GM12878 (cell line): ENCODE measurements around the gene PDE11A. TPM values are rescaled to one million over a fixed set of nuclear protein-coding genes. Genes with fewer than 3 reads are reported as not detected.

Experiments
- ATAC-seq: fragments of 200-7000 bp; cut with Tn5 transposase; 3 replicates; pipeline ENCODE4 v1.9.1; 2020; ENCODE audit warnings: mild to moderate bottlenecking, moderate library complexity
- BruUV-seq: library from RNA; stranded (reverse); fragments of 400-500 nt; replicated peaks from 2 replicates; lab custom pipeline; 2021; lab: Mats Ljungman, UMichigan
- CTCF ChIA-PET: fragments of 300-600 bp; sonication (Branson Sonifier 250); formaldehyde crosslinking; extraction: SDS; loops from one replicate; lab custom pipeline; 2021; ENCODE audit warnings: inconsistent platforms; lab: Yijun Ruan, JAX
- POLR2A ChIA-PET: fragments of 350-600 bp; formaldehyde crosslinking; extraction: SDS; loops from one replicate; lab custom pipeline; 2021; ENCODE audit warnings: inconsistent platforms; lab: Charles Lee
- RAD21 ChIA-PET: fragments of 300-600 bp; sonication (Branson Sonifier 250); formaldehyde crosslinking; loops from one replicate; lab custom pipeline; 2023; ENCODE audit warnings: antibody characterized with exemption; ENCODE audit not compliant: unreplicated experiment; lab: Charles Lee
- SMC1A ChIA-PET: fragments of 300-600 bp; sonication (Branson Sonifier 250); formaldehyde crosslinking; loops from one replicate; lab custom pipeline; 2023; ENCODE audit not compliant: unreplicated experiment, uncharacterized antibody; lab: Charles Lee
- DNase-seq: peaks from one replicate; pipeline ENCODE4 v3.0.0-alpha.2; 2011; ENCODE audit warnings: low read depth, low spot score
- FAIRE-seq: peaks from 3 replicates; lab custom pipeline; 2011; peaks lifted over from hg19 to GRCh38; lab: Jason Lieb, UNC
- H2AFZ ChIP-seq: 2 replicates; pipeline ENCODE4 v1.6.0; 2011; ENCODE audit warnings: low read depth, low read length, control low read depth; ENCODE audit not compliant: control insufficient read depth
- H3K27ac ChIP-seq: 2 replicates; pipeline ENCODE4 v1.5.1; 2011; ENCODE audit warnings: control low read depth; ENCODE audit not compliant: control insufficient read depth, insufficient read depth
- H3K27me3 ChIP-seq, 2 experiments: replicated peaks in 1 of 2; 2 replicates each; pipeline versions ENCODE4 v1.6.0 to v1.6.1; 2011; ENCODE audit warnings: low read length in 1 of 2; ENCODE audit not compliant: control insufficient read depth in 2 of 2, insufficient read depth in 2 of 2
- H3K36me3 ChIP-seq, 2 experiments: 2 replicates each; pipeline ENCODE4 v1.5.1; 2011; ENCODE audit warnings: low read length in 1 of 2; ENCODE audit not compliant: control insufficient read depth in 2 of 2, insufficient read depth in 2 of 2
- H3K4me1 ChIP-seq: 2 replicates; pipeline ENCODE4 v1.6.1; 2011; ENCODE audit warnings: mild to moderate bottlenecking, low read length, moderate library complexity, mixed read lengths; ENCODE audit not compliant: control insufficient read depth, insufficient read depth
- H3K4me2 ChIP-seq: 2 replicates; pipeline ENCODE4 v1.6.0; 2011; ENCODE audit warnings: control low read depth; ENCODE audit not compliant: control insufficient read depth, insufficient read depth
- H3K4me3 ChIP-seq: fragments of 200-600 bp; sonication (generic); 2 replicates; pipeline ENCODE4 v1.5.1; 2016
- H3K79me2 ChIP-seq: 2 replicates; pipeline ENCODE4 v1.6.0; 2011; ENCODE audit warnings: low read length; ENCODE audit not compliant: control insufficient read depth, insufficient read depth
- H3K9ac ChIP-seq: 2 replicates; pipeline ENCODE4 v1.8.0; 2011; ENCODE audit warnings: low read length, control low read depth, mixed read lengths; ENCODE audit not compliant: control insufficient read depth, insufficient read depth
- H3K9me3 ChIP-seq: replicated peaks from 3 replicates; pipeline ENCODE4 v1.5.1; 2011; ENCODE audit warnings: mild to moderate bottlenecking, low read length; ENCODE audit not compliant: control insufficient read depth, insufficient read depth
- H4K20me1 ChIP-seq: 2 replicates; pipeline ENCODE4 v1.6.0; 2011; ENCODE audit not compliant: control insufficient read depth, insufficient read depth
- ATF7 ChIP-seq: fragments of 450-650 bp; IDR thresholded peaks from 2 replicates; pipeline ENCODE4 v1.6.1; 2016; ENCODE audit warnings: low read depth, mild to moderate bottlenecking
- BMI1 ChIP-seq: fragments of 450-650 bp; IDR thresholded peaks from 2 replicates; pipeline ENCODE4 v1.6.1; 2016; ENCODE audit warnings: mild to moderate bottlenecking, moderate library complexity, borderline replicate concordance
- CEBPZ ChIP-seq: fragments of 150-350 bp; IDR thresholded peaks from 2 replicates; pipeline ENCODE4 v1.6.1; 2016; ENCODE audit warnings: low read depth, low read length
- EP300 ChIP-seq, 2 experiments: fragments of 150-350 bp in 1 of 2; IDR thresholded peaks; 2 replicates each; pipeline ENCODE4 v1.6.1; 2011 to 2012; ENCODE audit warnings: low read depth in 2 of 2, low read length in 2 of 2, borderline replicate concordance in 1 of 2, improper control_type of control experiment in 1 of 2, inconsistent platforms in 1 of 2; ENCODE audit not compliant: control insufficient read depth in 1 of 2
- FOXK2 ChIP-seq: fragments of 450-650 bp; IDR thresholded peaks from 2 replicates; pipeline ENCODE4 v1.6.1; 2017; ENCODE audit warnings: mild to moderate bottlenecking, moderate library complexity
- GATAD2B ChIP-seq: fragments of 450-650 bp; conservative IDR thresholded peaks from 2 replicates; pipeline ENCODE4 v1.6.1; 2017; ENCODE audit warnings: low read depth, mild to moderate bottlenecking, moderate library complexity
- NFXL1 ChIP-seq: fragments of 450-650 bp; IDR thresholded peaks from 2 replicates; pipeline ENCODE4 v1.6.1; 2017; ENCODE audit warnings: antibody characterized with exemption, mild to moderate bottlenecking, borderline replicate concordance
- RAD51 ChIP-seq: fragments of 450-650 bp; IDR thresholded peaks from 2 replicates; pipeline ENCODE4 v1.6.1; 2016; ENCODE audit warnings: moderate library complexity, mild to moderate bottlenecking, inconsistent platforms
- RB1 ChIP-seq: fragments of 450-650 bp; formaldehyde crosslinking; IDR thresholded peaks from 2 replicates; pipeline ENCODE4 v1.6.1; 2017; ENCODE audit warnings: mild to moderate bottlenecking, borderline replicate concordance
- SIX5 ChIP-seq: IDR thresholded peaks from 2 replicates; pipeline ENCODE4 v1.6.1; 2011; ENCODE audit warnings: mild to moderate bottlenecking, low read depth, low read length, moderate library complexity; ENCODE audit not compliant: severe bottlenecking
- SMC3 ChIP-seq: IDR thresholded peaks from 2 replicates; pipeline ENCODE4 v1.6.1; 2011; ENCODE audit warnings: low read length, improper control_type of control experiment, borderline replicate concordance
- SP1 ChIP-seq: IDR thresholded peaks from one replicate; pipeline ENCODE4 v1.6.1; 2011; ENCODE audit warnings: low read depth, low read length
- SPI1 ChIP-seq: IDR thresholded peaks from 2 replicates; pipeline ENCODE4 v1.6.1; 2011; ENCODE audit warnings: low read depth, mild to moderate bottlenecking, low read length, moderate library complexity, borderline replicate concordance; ENCODE audit not compliant: insufficient read depth
- SREBF2 ChIP-seq: IDR thresholded peaks from 2 replicates; pipeline ENCODE4 v1.6.1; 2012; ENCODE audit warnings: mild to moderate bottlenecking, low read length
- TARDBP ChIP-seq: IDR thresholded peaks from 2 replicates; pipeline ENCODE4 v1.6.1; 2016; ENCODE audit warnings: borderline replicate concordance
- USF2 ChIP-seq: IDR thresholded peaks from 2 replicates; pipeline ENCODE4 v1.6.1; 2011; ENCODE audit warnings: low read depth, low read length, improper control_type of control experiment, borderline replicate concordance
- WGBS: methylation state at CpG from one replicate; pipeline ENCODE4 v1.1.6; 2016; ENCODE audit warnings: low lambda C conversion rate; ENCODE audit not compliant: insufficient replicate concordance, insufficient coverage; ENCODE audit errors: missing lambda C conversion rate; 5-methylcytosine and 5-hydroxymethylcytosine counted together
- in situ Hi-C: fragments of 300-500 bp; cut with MboI; formaldehyde crosslinking; loops from 9 replicates; pipeline ENCODE4 v1.14.3; 2018; ENCODE audit warnings: mixed read lengths
- intact Hi-C: fragments of 100-400 bp; cut with micrococcal nuclease; formaldehyde crosslinking; loops from one replicate; pipeline ENCODE4 v1.14.2; 2022; ENCODE audit not compliant: unreplicated experiment
- polyA plus RNA-seq, 11 experiments: library from polyadenylated mRNA; depleted of rRNA in 4 of 11; unstranded in 6 of 11; stranded (reverse) in 5 of 11; fragments of >200 nt; fragmentation: Nextera tagmentation in 4 of 11; fragmentation: Illumina TruSeq in 1 of 11; extraction: Ambion mirVana in 4 of 11; extraction: Trizol in 1 of 11; gene quantifications; 1 replicate in 1 of 11; 2 replicates in 10 of 11; pipeline versions ENCODE4 v1.2.1 to v1.2.3, GENCODE V29; 2011 to 2016; ENCODE audit warnings: inconsistent platforms in 2 of 11, missing spikeins in 2 of 11, low read depth in 1 of 11
- total RNA-seq, 4 experiments: library from RNA; depleted of rRNA in 3 of 4; stranded (reverse); fragments of >200 nt in 3 of 4; fragmentation: Illumina TruSeq in 1 of 4; extraction: Trizol in 1 of 4; gene quantifications; 2 replicates each; pipeline versions ENCODE4 v1.2.1 to v1.2.3, GENCODE V29; 2013 to 2021

Gene PDE11A
- total and polyA plus RNA-seq, 10 of the 15 experiments (the other 5 are each of a cell fraction or from before 2014, with no cell fraction given): 0.01 to 0.17 (median 0.06) TPM; not detected in 5

- TF ChIP-seq CEBPZ (no peak), ATF7 (no peak)
- TF ChIP-seq, all 136 proteins: peak for 0
Observed at GRCh38 chr2:177896587-177896986, 176.0 kb downstream of the PDE11A start (continued).

GRCh38 chr2:177894546-177894945 lies 178.0 kb downstream of the PDE11A start:
- in situ Hi-C loops: no loop called here
- 8% methylated on average over 4 of the region's 4 CpGs for WGBS
- ChIA-PET CTCF (no interaction called here), RAD21 (no interaction called here), SMC1A (no interaction called here)
- Histone ChIP-seq H3K4me3 (no peak overlapping the region), H3K4me2 (no peak overlapping the region), H3K36me3 (no peaks in the 10 kb centered on the region), H3K27ac (no peak overlapping the region)
- ATAC-seq (no peak), DNase-seq (no peak)
- TF ChIP-seq SPI1 (no peak), TARDBP (no peak), EP300 (IDR thresholded peaks at IDR 0.05; ENCODE audit: borderline replicate concordance in 1 of 2, control insufficient read depth in 1 of 2, low read depth in 2 of 2, low read length in 2 of 2) (no peak), SMC3 (no peak), SP1 (no peak), NFXL1 (no peak), SREBF2 (no peak), RB1 (no peak), BMI1 (no peak), RAD51 (no peak), SIX5 (no peak), USF2 (no peak), GATAD2B (no peak), FOXK2 (no peak)
- TF ChIP-seq, all 136 proteins: peak for 0
- Histone ChIP-seq H3K27me3 (no peaks in the 10 kb centered on the region), H4K20me1 (no peaks in the 10 kb centered on the region), H3K4me1 (no peaks in the 10 kb centered on the region), H3K9ac (no peak overlapping the region), H3K79me2 (no peaks in the 10 kb centered on the region), H2AFZ (no peak overlapping the region), H3K9me3 (no peaks in the 10 kb centered on the region)
- POLR2A ChIA-PET: no interaction called here
- no peak for FAIRE-seq
- BruUV-seq: no TSS peak
- intact Hi-C loops: no loop called here
